Stimulated activated CD8-positive, alpha-beta memory T cell treated with anti-CD3 and anti-CD28 coated beads, Interleukin-4, amount 100 ng/mL, for 1 hour (primary cell): Measurements from ENCODE around the gene GHR.

ENCODE experiments used
- DNase-seq, 2 donors: peaks; one replicate each; pipeline ENCODE4 v3.0.0-alpha.2; 2020; ENCODE audit warnings: low read depth in 2 of 2, low spot score in 1 of 2

The GHR gene

DNA sequence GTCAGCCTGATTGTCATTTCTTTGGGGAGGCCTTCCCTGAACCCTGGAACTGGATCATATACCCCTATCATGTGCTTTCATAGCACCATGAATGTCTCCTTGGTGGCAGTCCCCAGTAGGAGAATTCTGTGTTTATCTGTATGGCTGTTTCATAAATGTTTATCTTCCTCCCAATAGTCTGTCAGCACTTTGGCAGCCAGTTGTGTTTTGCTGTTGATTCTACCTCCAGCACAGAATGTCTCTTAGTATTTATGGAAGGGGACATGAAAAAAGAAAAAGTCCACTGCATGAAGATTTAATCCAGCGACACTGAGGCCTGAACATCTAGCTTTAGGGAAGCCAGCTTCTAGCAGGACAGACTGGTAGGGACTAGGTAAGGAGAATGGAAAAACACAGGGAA lies 38.3 kb downstream of the GHR start:
- DNase-seq, result no peak

DNA sequence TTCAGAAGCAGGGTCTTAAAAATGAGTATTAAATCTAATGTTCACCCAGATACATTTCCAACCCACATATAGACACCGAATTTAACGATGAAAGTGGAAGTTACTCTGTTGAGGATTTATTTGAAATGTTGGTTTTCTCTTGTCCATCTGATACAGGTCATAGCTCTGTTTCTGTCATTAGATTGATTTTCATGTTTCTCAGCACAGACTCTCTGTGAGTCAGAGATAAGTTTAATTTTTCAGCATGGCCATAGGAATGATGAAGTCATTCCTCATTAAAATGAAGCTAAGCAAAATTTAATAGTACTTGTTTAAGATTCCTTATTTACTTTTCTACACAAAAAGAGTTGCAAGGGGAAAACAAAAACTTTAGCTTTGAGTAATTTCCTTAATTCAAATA lies 38.8 kb downstream of the GHR start:
- no peak for DNase-seq

GRCh38 chr5:42467572-42467971 lies 44.3 kb downstream of the GHR start:
- no peak for DNase-seq

- no peak for DNase-seq
These were observed 44.8 kb downstream of the GHR start for GRCh38 chr5:42467981-42468524.

DNA sequence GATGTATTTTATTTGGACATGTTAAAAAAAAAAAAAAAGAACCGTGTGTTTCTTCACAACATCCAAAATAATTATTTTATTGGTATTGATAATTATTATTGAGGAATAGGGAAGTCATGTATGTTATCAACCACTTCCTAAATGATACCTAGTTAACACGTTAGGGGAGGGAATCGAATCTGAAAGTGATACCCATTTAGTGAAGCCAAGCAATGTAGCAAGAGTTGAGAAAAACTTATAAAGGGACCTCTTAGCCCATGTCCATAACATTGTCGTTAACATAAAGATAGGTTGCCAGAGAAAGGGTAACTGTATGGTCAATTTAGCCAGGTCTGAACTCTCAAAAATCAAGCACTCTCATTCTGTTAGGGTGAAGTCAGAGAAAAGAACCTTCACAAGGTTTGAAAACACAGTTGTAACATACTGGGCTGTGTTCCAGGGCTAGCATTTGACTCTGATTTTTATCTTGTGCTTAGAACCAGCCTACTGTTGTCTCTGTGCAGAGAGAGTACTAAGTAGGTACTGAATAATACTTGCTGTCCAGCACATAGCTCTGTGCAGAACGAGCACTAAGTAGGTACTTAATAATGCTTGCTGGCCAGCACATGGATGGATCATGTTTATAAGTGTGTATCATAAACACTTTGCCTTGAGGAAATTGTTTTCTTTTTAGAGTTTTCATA lies 60.4 kb downstream of the GHR start:
- DNase-seq, result no peak

GRCh38 chr5:42487077-42487476 lies 63.8 kb downstream of the GHR start:
- no peak for DNase-seq

DNA sequence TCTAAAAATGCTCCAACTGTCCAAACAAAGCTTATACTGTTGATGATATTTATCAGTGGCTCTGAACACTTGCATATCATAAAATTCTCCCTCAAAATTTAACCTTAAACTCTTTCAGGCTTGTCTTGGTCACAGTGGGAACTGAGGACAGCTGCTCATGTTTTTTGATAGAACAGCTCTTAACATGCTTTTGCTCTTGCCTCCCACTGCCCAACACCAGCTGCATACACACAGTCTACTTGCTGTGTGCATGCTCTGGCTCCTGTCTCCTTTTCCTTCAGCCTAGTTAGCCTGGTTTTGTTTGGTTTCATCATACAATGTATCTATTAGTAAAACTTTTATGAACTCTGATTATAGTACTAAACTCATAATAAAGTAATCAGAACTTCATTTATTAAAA lies 64.6 kb downstream of the GHR start:
- DNase-seq, result no peak

DNA sequence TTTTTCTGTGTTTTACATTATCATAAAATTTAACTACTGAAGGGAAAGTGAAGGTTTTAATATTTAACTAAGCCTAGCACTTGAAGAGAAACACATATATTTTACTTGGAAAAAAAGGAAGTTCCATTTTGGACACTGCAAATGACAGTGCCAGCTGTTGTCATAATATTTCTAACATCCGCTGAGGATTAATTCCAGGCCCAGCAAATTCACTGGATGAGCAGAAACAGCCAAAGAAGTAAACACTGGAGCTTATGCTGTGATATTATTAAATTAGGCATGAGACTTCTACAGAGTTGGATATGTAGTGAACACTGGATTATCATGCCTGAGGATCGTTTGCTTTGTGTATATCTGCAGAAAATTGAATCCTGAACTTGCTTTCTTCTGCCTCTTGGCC lies 67.6 kb downstream of the GHR start:
- no peak for DNase-seq

- no peak for DNase-seq
These were observed 68.5 kb downstream of the GHR start for GRCh38 chr5:42491699-42492098.

- no peak for DNase-seq
These were observed 69.7 kb downstream of the GHR start for GRCh38 chr5:42492974-42493373.

- no peak for DNase-seq
These were observed 71.2 kb downstream of the GHR start for GRCh38 chr5:42494414-42494813.

GRCh38 chr5:42495914-42496313 lies 72.7 kb downstream of the GHR start:
- no peak for DNase-seq

DNA sequence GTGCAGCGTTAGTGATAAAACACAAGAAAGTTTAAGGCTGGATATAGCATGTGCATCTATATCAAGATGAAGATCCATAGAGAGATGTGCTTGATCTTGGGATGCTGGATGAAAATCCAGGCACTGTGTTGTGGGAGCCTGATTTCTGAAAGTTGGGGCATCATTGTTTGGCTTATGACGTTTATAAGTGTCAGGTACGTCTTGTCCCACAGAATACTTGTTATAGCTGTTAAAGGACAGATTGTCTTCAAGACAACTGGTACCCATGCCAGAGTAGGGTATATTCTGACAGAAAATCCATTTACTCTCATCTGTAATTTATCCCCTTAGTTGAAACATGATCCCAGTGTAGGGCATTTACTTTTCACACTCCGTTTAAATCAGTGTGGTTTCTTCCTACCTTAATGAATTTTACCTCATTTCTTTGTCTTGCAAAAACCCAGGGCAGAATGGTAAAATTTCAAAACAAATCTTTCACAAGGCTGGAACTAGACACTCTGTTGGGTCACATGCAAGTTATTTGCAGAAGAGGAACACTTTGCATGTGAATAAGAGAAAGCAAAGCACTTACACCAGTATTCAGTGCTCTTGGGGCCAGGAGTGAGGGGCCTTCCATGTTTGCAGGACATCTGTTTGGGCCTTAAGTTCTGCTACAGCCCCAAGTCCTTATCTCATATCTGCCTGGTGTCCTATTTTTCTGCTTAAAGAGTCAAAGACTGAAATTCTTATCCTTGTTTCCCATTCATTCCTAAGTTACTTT lies 73.3 kb downstream of the GHR start:
- no peak for DNase-seq

GRCh38 chr5:42498000-42498399 lies 74.8 kb downstream of the GHR start:
- no peak for DNase-seq

- no peak for DNase-seq
These were observed 75.8 kb downstream of the GHR start for GRCh38 chr5:42499016-42499415.

- no peak for DNase-seq
These were observed 76.9 kb downstream of the GHR start for GRCh38 chr5:42500003-42500599.

DNA sequence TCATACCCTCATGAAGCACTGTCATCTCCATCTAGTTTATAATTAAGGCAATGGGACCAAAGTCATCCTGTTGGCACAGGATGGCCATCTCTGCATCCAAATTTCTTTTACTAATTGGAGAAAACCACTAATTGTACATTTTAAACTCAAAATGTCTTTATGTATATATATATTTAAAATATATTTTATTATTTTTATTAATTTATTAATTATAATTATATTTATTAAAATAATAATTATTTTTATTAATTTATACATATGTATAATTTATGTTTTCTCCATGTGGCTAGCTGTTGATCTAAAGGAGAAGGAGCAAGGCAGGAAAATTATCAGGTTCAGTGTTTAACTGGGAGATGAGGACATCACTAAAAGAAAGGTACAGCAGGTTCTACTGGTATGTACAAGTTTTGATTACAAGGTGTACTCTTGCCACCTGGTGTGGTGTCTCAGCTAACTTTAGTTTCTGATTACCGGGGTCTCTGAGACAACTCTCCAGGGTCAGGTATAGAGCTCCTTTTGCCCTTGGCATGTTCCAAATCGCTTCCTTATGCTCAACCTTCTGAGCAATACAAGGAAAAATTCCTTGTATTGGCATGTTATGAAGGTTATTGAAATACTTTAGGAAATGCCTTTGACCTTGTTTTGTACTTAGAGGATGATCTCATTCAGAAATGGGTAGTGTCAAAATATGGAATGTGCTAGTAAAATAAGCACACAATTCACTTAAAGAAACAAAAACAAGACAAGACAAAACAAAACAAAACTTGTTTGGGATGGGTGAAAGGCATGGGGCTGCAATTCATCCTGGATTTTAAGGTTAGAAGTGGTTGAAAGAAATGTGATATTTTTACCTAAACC lies 79.6 kb downstream of the GHR start:
- DNase-seq, result no peak

GRCh38 chr5:42506662-42507061 lies 83.4 kb downstream of the GHR start:
- no peak for DNase-seq

DNA sequence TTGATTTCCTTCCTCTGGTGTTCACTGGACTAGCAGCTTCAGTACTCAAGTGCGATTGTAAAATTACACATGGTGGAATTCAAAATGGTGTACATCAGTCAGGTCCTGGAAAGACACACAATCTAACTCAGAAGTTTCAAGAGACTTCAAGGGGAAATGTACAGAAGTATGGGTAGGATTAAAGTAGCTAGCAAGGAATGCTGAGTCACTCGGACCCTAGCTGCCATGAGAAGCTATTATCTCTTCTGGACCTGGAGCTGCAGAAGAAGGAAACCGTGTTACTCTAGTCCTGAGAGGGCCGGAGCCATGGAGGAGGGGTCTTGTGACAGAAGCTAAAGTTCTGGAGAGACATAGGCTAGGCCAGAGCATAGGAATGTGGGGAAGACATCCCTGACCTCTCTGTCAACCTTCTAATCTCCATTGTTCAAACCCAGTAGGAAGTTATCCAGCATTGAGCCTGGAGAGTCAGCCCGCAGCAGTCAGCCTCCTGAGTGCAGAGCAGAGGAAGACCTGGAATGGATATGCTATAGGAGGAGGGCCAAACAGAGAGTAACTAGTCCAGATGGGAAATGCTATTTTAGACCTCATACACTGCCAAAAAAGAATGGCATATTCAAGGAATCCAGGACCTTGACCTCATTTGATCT lies 84.3 kb downstream of the GHR start:
- DNase-seq, result no peak

DNA sequence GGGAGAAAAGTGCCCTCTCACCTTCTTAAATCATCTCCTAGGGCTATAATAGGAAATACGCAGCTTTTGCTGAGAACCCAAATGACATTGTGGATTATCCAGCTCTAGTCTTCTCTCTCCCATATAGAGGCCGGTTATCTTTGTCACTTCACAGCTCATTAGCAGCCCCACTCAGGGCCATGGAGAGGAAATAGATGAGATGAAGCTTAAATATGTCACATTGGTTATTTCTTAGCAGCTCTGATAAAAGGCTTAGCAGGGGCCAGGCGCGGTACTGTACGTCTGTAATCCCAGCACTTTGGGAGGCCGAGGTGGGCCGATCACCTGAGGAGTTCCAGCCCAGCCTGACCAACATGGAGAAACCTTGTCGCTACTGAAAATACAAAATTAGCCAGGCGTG lies 90.0 kb downstream of the GHR start:
- DNase-seq, result no peak

DNA sequence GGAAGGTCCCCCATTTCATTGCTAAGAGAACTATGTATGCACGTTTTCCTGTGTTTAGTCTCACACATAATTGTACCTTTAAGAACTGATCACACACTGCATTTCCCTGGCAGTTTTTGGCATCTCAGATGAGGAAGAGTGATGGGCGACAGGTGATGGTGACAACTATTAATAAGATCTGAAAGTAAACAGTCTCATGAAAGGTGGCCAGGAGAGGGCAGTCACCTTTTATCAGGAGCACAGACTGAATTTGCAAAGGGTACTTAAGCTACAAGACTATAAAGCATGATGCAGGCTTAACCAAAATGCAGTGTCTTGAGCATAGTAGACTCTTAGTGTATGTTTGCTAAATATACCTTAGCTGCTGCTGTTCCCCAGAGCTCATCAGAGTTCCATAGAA lies 91.5 kb downstream of the GHR start:
- DNase-seq, result no peak
